Measurements from ENCODE around the gene SFTPA2. TPM values are rescaled to one million over a fixed set of nuclear protein-coding genes. Genes with fewer than 3 reads are reported as not detected.
A peak's percentile ranks its signal among the peaks of the same experiment; 100 is the strongest.
"Not testable (repeated sequence)": the region's sequence is repeated elsewhere in the genome, so short reads cannot be mapped to it uniquely, and the experiment has no call there.

The SFTPA2 gene
- total RNA-seq, 1 donor from 2014 or later = 13,814 TPM

- H3K36me3 ChIP-seq = no peaks in the 10 kb centered on the region
- TF ChIP-seq CTCF (IDR thresholded peaks at IDR 0.05) = no peak
- intact Hi-C loops (cut with DNase I) = no loop called here
These were observed 3.2 kb upstream of the SFTPA2 start for GRCh38 chr10:79563426-79563825.

GRCh38 chr10:79562135-79562756 is 2.0 kb upstream of the SFTPA2 start:
- DNase-seq (peak; percentile 90), ATAC-seq (peak; percentile 83)
- Histone ChIP-seq H3K27me3 (no peaks in the 10 kb centered on the region), H3K27ac (no peak overlapping the region), H3K36me3 (no peaks in the 10 kb centered on the region), H3K4me3 (no peak overlapping the region), H3K4me1 (peaks cover 5% of the 10 kb centered on the region), H3K9me3 (no peaks in the 10 kb centered on the region)
- peak; percentile 86 for TF ChIP-seq CTCF (IDR thresholded peaks at IDR 0.05)
- intact Hi-C loops (cut with DNase I) = no loop called here

More at GRCh38 chr10:79563426-79563825, 3.2 kb upstream of the SFTPA2 start:
- ATAC-seq (no peak), DNase-seq (no peak)
- H3K27ac ChIP-seq = no peak overlapping the region
- no peak overlapping the region for H3K4me3 ChIP-seq
- peaks cover 5% of the 10 kb centered on the region for H3K4me1 ChIP-seq
- H3K27me3 ChIP-seq = no peaks in the 10 kb centered on the region
- H3K9me3 ChIP-seq = no peaks in the 10 kb centered on the region

GRCh38 chr10:79561257-79561656 is 1.1 kb upstream of the SFTPA2 start:
- Histone ChIP-seq H3K9me3 (no peaks in the 10 kb centered on the region), H3K27me3 (no peaks in the 10 kb centered on the region), H3K36me3 (no peaks in the 10 kb centered on the region), H3K27ac (no peak overlapping the region), H3K4me1 (peaks cover 5% of the 10 kb centered on the region), H3K4me3 (no peak overlapping the region)
- TF ChIP-seq CTCF (IDR thresholded peaks at IDR 0.05) = no peak
- no peak for DNase-seq
- ATAC-seq = no peak
- intact Hi-C loops (cut with DNase I) = no loop called here

- no peak for TF ChIP-seq CTCF (IDR thresholded peaks at IDR 0.05)
- peak overlapping the region; percentile 47 for H3K4me3 ChIP-seq
- no peaks in the 10 kb centered on the region for H3K27me3 ChIP-seq
- intact Hi-C loops (cut with DNase I) = no loop called here
- H3K27ac ChIP-seq = peak overlapping the region; percentile 63
- H3K9me3 ChIP-seq = no peaks in the 10 kb centered on the region
- no peaks in the 10 kb centered on the region for H3K36me3 ChIP-seq
- H3K4me1 ChIP-seq = peaks cover 5% of the 10 kb centered on the region
- no peak for ATAC-seq
- DNase-seq = no peak
These were observed 481 bp downstream of the SFTPA2 start for GRCh38 chr10:79559726-79560125.

GRCh38 chr10:79556961-79557360 is 3.2 kb downstream of the SFTPA2 start:
- H3K4me1 ChIP-seq; H3K36me3 ChIP-seq; H3K9me3 ChIP-seq; intact Hi-C loops (cut with DNase I); DNase-seq; ATAC-seq; H3K27me3 ChIP-seq; H3K27ac ChIP-seq: not testable (repeated sequence)
- peak overlapping the region; percentile 30 for H3K4me3 ChIP-seq

GRCh38 chr10:79555354-79556309 is 4.6 kb downstream of the SFTPA2 start:
- no peak for DNase-seq
- ATAC-seq = peak; percentile 38
- no peak for TF ChIP-seq CTCF (IDR thresholded peaks at IDR 0.05)
- Histone ChIP-seq H3K27me3 (no peaks in the 10 kb centered on the region), H3K27ac (peak overlapping the region; percentile 32), H3K4me3 (no peak overlapping the region), H3K4me1 (no peaks in the 10 kb centered on the region), H3K36me3 (no peaks in the 10 kb centered on the region), H3K9me3 (no peaks in the 10 kb centered on the region)
- intact Hi-C loops (cut with DNase I) = no loop called here
